ENCODE data around the gene CRTC1.

The CRTC1 gene

GRCh38 chr19:18682807-18683108 is 722 bp upstream of the CRTC1 start:
- H3K4me2 ChIP-seq (ENCODE audit: insufficient read depth, low read length): peak overlapping the region; percentile 75
- peak overlapping the region; percentile 47 to 66; a peak in 3 of 4 replicates for H3K4me3 ChIP-seq (ENCODE audit: low read depth in 1 of 2, low read length in 2 of 2)
- DNase-seq (no peak), ATAC-seq (ENCODE audit: insufficient read depth, low read depth) (no peak)
- H4K20me1 ChIP-seq (ENCODE audit: insufficient read depth, low read length): peaks cover 3% of the 10 kb centered on the region; the same call in 1 of the 2 replicates
- peak overlapping the region; percentile 85 for H3K9ac ChIP-seq (ENCODE audit: low read depth, low read length)
- H2AFZ ChIP-seq (ENCODE audit: low read depth, low read length): peak overlapping the region; percentile 89
- no peaks in the 10 kb centered on the region for H3K36me3 ChIP-seq (ENCODE audit: insufficient read depth, low read length)
- H3K9me3 ChIP-seq (ENCODE audit: insufficient read depth, low read length, severe bottlenecking): no peaks in the 10 kb centered on the region
- H3K79me2 ChIP-seq (ENCODE audit: insufficient read depth, low read length): peaks cover 14% of the 10 kb centered on the region
- no peaks in the 10 kb centered on the region for H3K27me3 ChIP-seq (ENCODE audit: insufficient read depth, low read length, poor library complexity)
- H3K4me1 ChIP-seq (ENCODE audit: insufficient read depth, low read length): peaks cover 26% of the 10 kb centered on the region
- TF ChIP-seq CTCF (IDR thresholded peaks at IDR 0.05; ENCODE audit: borderline replicate concordance, extremely low read depth, low read length, poor library complexity, severe bottlenecking): peak; percentile 8
- TF ChIP-seq EZH2 (IDR thresholded peaks at IDR 0.05; ENCODE audit: borderline replicate concordance, low read depth, low read length, severe bottlenecking): no peak
- peak overlapping the region; percentile 86 for H3K27ac ChIP-seq (ENCODE audit: low read length)

- DNase-seq: no peak
- Histone ChIP-seq H3K9me3 (ENCODE audit: insufficient read depth, low read length, severe bottlenecking) (no peaks in the 10 kb centered on the region), H3K36me3 (ENCODE audit: insufficient read depth, low read length) (no peaks in the 10 kb centered on the region), H4K20me1 (ENCODE audit: insufficient read depth, low read length) (peaks cover 11% of the 10 kb centered on the region; the same call in 1 of the 2 replicates), H3K79me2 (ENCODE audit: insufficient read depth, low read length) (peaks cover 16% of the 10 kb centered on the region), H3K4me2 (ENCODE audit: insufficient read depth, low read length) (peak overlapping the region; percentile 88), H3K27ac (ENCODE audit: low read length) (peak overlapping the region; percentile 55), H3K9ac (ENCODE audit: low read depth, low read length) (peak overlapping the region; percentile 85), H2AFZ (ENCODE audit: low read depth, low read length) (peak overlapping the region; percentile 63), H3K4me1 (ENCODE audit: insufficient read depth, low read length) (peaks cover 26% of the 10 kb centered on the region), H3K4me3 (ENCODE audit: low read depth in 1 of 2, low read length in 2 of 2) (peak overlapping the region; percentile 20 to 66; a peak in 3 of 4 replicates), H3K27me3 (ENCODE audit: insufficient read depth, low read length, poor library complexity) (no peaks in the 10 kb centered on the region)
- TF ChIP-seq CTCF (IDR thresholded peaks at IDR 0.05; ENCODE audit: borderline replicate concordance, extremely low read depth, low read length, poor library complexity, severe bottlenecking) (no peak), EZH2 (IDR thresholded peaks at IDR 0.05; ENCODE audit: borderline replicate concordance, low read depth, low read length, severe bottlenecking) (no peak)
- ATAC-seq (ENCODE audit: insufficient read depth, low read depth): no peak
These were observed 620 bp downstream of the CRTC1 start for GRCh38 chr19:18683958-18684641.

GRCh38 chr19:18684642-18684993 is 1.1 kb downstream of the CRTC1 start:
- Histone ChIP-seq H3K27me3 (ENCODE audit: insufficient read depth, low read length, poor library complexity) (no peaks in the 10 kb centered on the region), H3K4me2 (ENCODE audit: insufficient read depth, low read length) (peak overlapping the region; percentile 88), H3K79me2 (ENCODE audit: insufficient read depth, low read length) (peaks cover 18% of the 10 kb centered on the region), H4K20me1 (ENCODE audit: insufficient read depth, low read length) (peaks cover 11% of the 10 kb centered on the region; the same call in 1 of the 2 replicates), H3K9ac (ENCODE audit: low read depth, low read length) (peak overlapping the region; percentile 85), H2AFZ (ENCODE audit: low read depth, low read length) (no peak overlapping the region; the same call in 1 of the 2 replicates), H3K4me1 (ENCODE audit: insufficient read depth, low read length) (peaks cover 26% of the 10 kb centered on the region), H3K9me3 (ENCODE audit: insufficient read depth, low read length, severe bottlenecking) (no peaks in the 10 kb centered on the region), H3K4me3 (ENCODE audit: low read depth in 1 of 2, low read length in 2 of 2) (peak overlapping the region in 1 of 2 experiments; percentile 66; a peak in 2 of 4 replicates), H3K27ac (ENCODE audit: low read length) (no peak overlapping the region), H3K36me3 (ENCODE audit: insufficient read depth, low read length) (no peaks in the 10 kb centered on the region)
- TF ChIP-seq CTCF (IDR thresholded peaks at IDR 0.05; ENCODE audit: borderline replicate concordance, extremely low read depth, low read length, poor library complexity, severe bottlenecking) (no peak), EZH2 (IDR thresholded peaks at IDR 0.05; ENCODE audit: borderline replicate concordance, low read depth, low read length, severe bottlenecking) (no peak)
- DNase-seq (no peak), ATAC-seq (ENCODE audit: insufficient read depth, low read depth) (no peak)
